ENCODE results near the gene CACNA1C.

DNA sequence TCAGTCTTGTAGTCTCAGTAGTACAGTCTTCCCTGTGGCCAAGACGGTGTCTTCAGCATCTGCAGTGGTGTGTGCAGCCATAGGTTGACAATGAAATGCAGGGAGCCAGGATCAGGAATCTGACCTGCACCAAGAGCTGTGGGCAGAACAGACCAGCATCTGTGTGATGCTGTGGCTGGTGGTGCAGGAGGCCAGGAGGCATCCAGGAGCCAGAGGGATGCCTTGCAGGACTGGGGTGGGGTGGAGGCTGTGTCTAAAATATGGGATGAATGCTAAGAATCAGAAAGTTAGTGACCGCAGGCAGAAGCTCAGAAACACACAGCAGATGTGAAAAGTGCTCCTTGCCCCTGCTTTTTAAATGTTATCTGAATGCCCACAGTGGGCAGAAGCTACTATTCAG, 209.7 kb downstream of the CACNA1C start:
- TF ChIP-seq, protein P1, sequence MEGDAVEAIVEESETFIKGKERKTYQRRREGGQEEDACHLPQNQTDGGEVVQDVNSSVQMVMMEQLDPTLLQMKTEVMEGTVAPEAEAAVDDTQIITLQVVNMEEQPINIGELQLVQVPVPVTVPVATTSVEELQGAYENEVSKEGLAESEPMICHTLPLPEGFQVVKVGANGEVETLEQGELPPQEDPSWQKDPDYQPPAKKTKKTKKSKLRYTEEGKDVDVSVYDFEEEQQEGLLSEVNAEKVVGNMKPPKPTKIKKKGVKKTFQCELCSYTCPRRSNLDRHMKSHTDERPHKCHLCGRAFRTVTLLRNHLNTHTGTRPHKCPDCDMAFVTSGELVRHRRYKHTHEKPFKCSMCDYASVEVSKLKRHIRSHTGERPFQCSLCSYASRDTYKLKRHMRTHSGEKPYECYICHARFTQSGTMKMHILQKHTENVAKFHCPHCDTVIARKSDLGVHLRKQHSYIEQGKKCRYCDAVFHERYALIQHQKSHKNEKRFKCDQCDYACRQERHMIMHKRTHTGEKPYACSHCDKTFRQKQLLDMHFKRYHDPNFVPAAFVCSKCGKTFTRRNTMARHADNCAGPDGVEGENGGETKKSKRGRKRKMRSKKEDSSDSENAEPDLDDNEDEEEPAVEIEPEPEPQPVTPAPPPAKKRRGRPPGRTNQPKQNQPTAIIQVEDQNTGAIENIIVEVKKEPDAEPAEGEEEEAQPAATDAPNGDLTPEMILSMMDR (conservative IDR thresholded peaks at IDR 0.05 in 1 of 2, IDR thresholded peaks at IDR 0.05 in 1 of 2; ENCODE audit: extremely low read depth in 1 of 2, insufficient read depth in 1 of 2, low read depth in 1 of 2, low read length in 2 of 2): no peak
- no peak for TF ChIP-seq EZH2 (IDR thresholded peaks at IDR 0.05; ENCODE audit: borderline replicate concordance, low read length)
